HCT116 (cell line): Measurements from ENCODE around the gene INKA1. TPM values are rescaled to one million over a fixed set of nuclear protein-coding genes. Genes with fewer than 3 reads are reported as not detected.

Experiments used
- ATAC-seq: fragments of 200-7000 bp; cut with Tn5 transposase; 2 replicates; pipeline ENCODE4 v1.9.1; 2020; ENCODE audit warnings: mild to moderate bottlenecking, moderate library complexity
- BruUV-seq: library from RNA; stranded (reverse); fragments of 400-500 nt; replicated peaks from 2 replicates; lab custom pipeline; 2021; lab: Mats Ljungman, UMichigan
- CTCF ChIA-PET: fragments of 300-600 bp; sonication (Branson Sonifier 250); formaldehyde crosslinking; loops from one replicate; lab custom pipeline; 2021; ENCODE audit warnings: antibody characterized with exemption; lab: Charles Lee
- POLR2A ChIA-PET: fragments of 300-600, 350-600 bp; sonication (Branson Sonifier 250); formaldehyde crosslinking; loops from one replicate; lab custom pipeline; 2021; ENCODE audit warnings: antibody characterized with exemption; lab: Charles Lee
- RAD21 ChIA-PET, 2 experiments: fragments of 300-600 bp; sonication (Branson Sonifier 250); formaldehyde crosslinking; loops; one replicate each; lab custom pipeline; 2023; ENCODE audit warnings: low total read pairs in 2 of 2; ENCODE audit not compliant: uncharacterized antibody in 2 of 2, unreplicated experiment in 2 of 2, low non-redundant PET in 1 of 2; lab: Charles Lee
- DNase-seq: peaks from one replicate; pipeline ENCODE4 v3.0.0-alpha.2; 2010; ENCODE audit warnings: low read depth, low spot score
- H2AFZ ChIP-seq: fragments of 200-600 bp; shearing (Covaris generic), sonication (generic); 2 replicates; pipeline ENCODE4 v1.6.1; 2017; ENCODE audit warnings: low read depth, mixed run types, mixed read lengths, antibody characterized with exemption, low read length; ENCODE audit not compliant: poor library complexity, severe bottlenecking
- H3K27ac ChIP-seq: 2 replicates; pipeline ENCODE4 v1.5.1; 2012; ENCODE audit warnings: low read depth, low read length
- H3K27me3 ChIP-seq: fragments of 200-600 bp; sonication (generic); 2 replicates; pipeline ENCODE4 v1.6.1; 2016; ENCODE audit warnings: mixed run types, low read length, mixed read lengths; ENCODE audit not compliant: insufficient read depth
- H3K36me3 ChIP-seq, 2 experiments: fragments of 200-500 bp in 1 of 2; fragments of 200-600 bp in 1 of 2; sonication (Bioruptor generic) in 1 of 2; sonication (generic) in 1 of 2; 2 replicates each; pipeline versions ENCODE4 v1.5.1 to v1.6.1; 2014 to 2016; ENCODE audit warnings: low read length in 2 of 2, inconsistent platforms in 1 of 2, mixed read lengths in 1 of 2, mixed run types in 1 of 2; ENCODE audit not compliant: insufficient read depth in 2 of 2, control insufficient read depth in 1 of 2
- H3K4me1 ChIP-seq, 2 experiments: fragments of 200-600 bp in 1 of 2; sonication (generic) in 1 of 2; 2 replicates each; pipeline versions ENCODE4 v1.5.1 to v1.6.1; 2012 to 2017; ENCODE audit warnings: low read length in 2 of 2, inconsistent platforms in 1 of 2, mild to moderate bottlenecking in 1 of 2, mixed read lengths in 1 of 2, mixed run types in 1 of 2, moderate library complexity in 1 of 2; ENCODE audit not compliant: insufficient read depth in 2 of 2, control insufficient read depth in 1 of 2
- H3K4me2 ChIP-seq: fragments of 200-600 bp; sonication (generic); 2 replicates; pipeline ENCODE4 v1.6.1; 2017; ENCODE audit warnings: mixed run types, low read length, mixed read lengths
- H3K4me3 ChIP-seq, 2 experiments: fragments of 200-600 bp in 1 of 2; sonication (generic) in 1 of 2; replicated peaks in 1 of 2; 2 replicates each; pipeline ENCODE4 v1.5.1; 2011 to 2016; ENCODE audit warnings: low read length in 2 of 2, control low read depth in 1 of 2, low read depth in 1 of 2, mild to moderate bottlenecking in 1 of 2, mixed read lengths in 1 of 2, mixed run types in 1 of 2
- H3K79me2 ChIP-seq: fragments of 200-600 bp; sonication (generic); 2 replicates; pipeline ENCODE4 v1.6.1; 2017; ENCODE audit warnings: mild to moderate bottlenecking, mixed run types, low read length, moderate library complexity, mixed read lengths; ENCODE audit not compliant: insufficient read depth
- H3K9ac ChIP-seq: fragments of 200-600 bp; sonication (generic); 2 replicates; pipeline ENCODE4 v1.6.1; 2016; ENCODE audit warnings: low read length, mixed read lengths
- H3K9me2 ChIP-seq: fragments of 200-600 bp; sonication (generic), shearing (Covaris generic); 2 replicates; pipeline ENCODE4 v1.6.1; 2017; ENCODE audit warnings: mixed run types, mild to moderate bottlenecking, moderate library complexity; ENCODE audit not compliant: insufficient read depth
- H3K9me3 ChIP-seq, 2 experiments: fragments of 200-500 bp in 1 of 2; fragments of 200-600 bp in 1 of 2; sonication (Bioruptor generic) in 1 of 2; sonication (generic) in 1 of 2; 2 replicates each; pipeline ENCODE4 v1.6.1; 2014 to 2017; ENCODE audit warnings: low read length in 2 of 2, mixed read lengths in 2 of 2, inconsistent platforms in 1 of 2, low read depth in 1 of 2, mild to moderate bottlenecking in 1 of 2, mixed run types in 1 of 2, moderate library complexity in 1 of 2; ENCODE audit not compliant: control insufficient read depth in 1 of 2, insufficient read depth in 1 of 2
- H4K20me1 ChIP-seq: fragments of 200-600 bp; sonication (generic), shearing (Covaris generic); 2 replicates; pipeline ENCODE4 v1.6.1; 2017; ENCODE audit warnings: mixed run types, mild to moderate bottlenecking, moderate library complexity; ENCODE audit not compliant: insufficient read depth
- CBX3 ChIP-seq: IDR thresholded peaks from 2 replicates; pipeline ENCODE4 v1.6.1; 2012; ENCODE audit warnings: low read depth
- EGR1 ChIP-seq: IDR thresholded peaks from 2 replicates; pipeline ENCODE4 v1.6.1; 2012; ENCODE audit warnings: low read depth
- POLR2AphosphoS5 ChIP-seq: IDR thresholded peaks from 2 replicates; pipeline ENCODE4 v1.6.1; 2011; ENCODE audit warnings: mild to moderate bottlenecking, low read depth, low read length, moderate library complexity
- SIN3A ChIP-seq: IDR thresholded peaks from 2 replicates; pipeline ENCODE4 v1.6.1; 2012; ENCODE audit warnings: low read depth
- SRF ChIP-seq: IDR thresholded peaks from 2 replicates; pipeline ENCODE4 v1.6.1; 2012; ENCODE audit warnings: low read depth
- TCF7L2 ChIP-seq: IDR thresholded peaks from 2 replicates; pipeline ENCODE4 v1.7.0; 2011; ENCODE audit warnings: borderline replicate concordance, inconsistent platforms; ENCODE audit not compliant: insufficient read depth, insufficient read length; ENCODE audit errors: extremely low read depth
- ZNF274 ChIP-seq: fragments of 200-500 bp; sonication (Bioruptor generic); IDR thresholded peaks from 2 replicates; pipeline ENCODE4 v1.6.1; 2014; ENCODE audit warnings: mild to moderate bottlenecking, low read depth, low read length, inconsistent platforms
- intact Hi-C: fragments of 100-400 bp; cut with micrococcal nuclease; formaldehyde crosslinking; loops from 2 replicates; pipeline ENCODE4 v1.10.0; 2022
- total RNA-seq: library from RNA; stranded (reverse); gene quantifications from one replicate; pipeline ENCODE4 v1.2.1, GENCODE V29; 2021; ENCODE audit not compliant: unreplicated experiment

Gene INKA1
- total RNA-seq, 1 experiment from 2014 or later: 1.6 TPM

DNA sequence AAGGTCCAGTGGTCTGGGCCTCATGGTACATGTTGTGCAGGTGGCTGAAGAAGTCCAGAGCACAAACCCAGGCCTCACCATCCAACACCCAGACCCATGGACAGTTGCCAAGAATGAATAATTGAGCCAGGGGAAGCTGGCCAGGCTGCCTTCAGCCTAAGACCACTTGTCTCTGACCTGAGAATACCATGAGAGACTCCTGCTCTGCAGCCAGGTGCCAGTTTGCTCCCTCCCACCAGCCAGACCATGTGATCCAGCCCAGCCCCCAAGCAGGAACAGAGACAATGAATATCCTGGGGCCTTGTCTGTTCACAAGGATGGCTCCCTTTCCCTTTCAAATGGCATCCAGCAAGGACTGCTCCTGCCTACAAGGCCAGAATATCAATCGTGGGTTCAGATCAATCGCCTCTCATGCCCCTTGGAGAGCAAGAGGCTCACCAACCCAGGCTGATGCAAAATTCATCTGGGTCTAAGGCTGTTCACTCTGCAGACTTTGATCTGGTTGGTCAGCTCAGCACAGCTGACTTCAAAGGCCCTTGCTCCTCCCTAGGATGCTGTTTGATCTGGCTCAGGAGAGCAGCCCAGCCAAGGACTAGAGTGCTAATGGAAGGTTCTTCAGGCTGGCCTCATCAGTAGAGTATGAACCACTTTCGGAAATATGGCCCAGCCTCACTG, 39.9 kb downstream of the INKA1 start:
- H4K20me1 ChIP-seq: no peaks in the 10 kb centered on the region; the same call in 1 of the 2 replicates
- no peaks in the 10 kb centered on the region for H3K9me2 ChIP-seq
- ATAC-seq (no peak), DNase-seq (no peak)
- no peak overlapping the region for H3K4me2 ChIP-seq
- BruUV-seq: no TSS peak
- no peaks in the 10 kb centered on the region for H3K9me3 ChIP-seq
- CTCF ChIA-PET: interaction anchor here (2.8 kb wide), 1 partner anchor 40 kb away, joined by 13 read pairs; the partner anchor contains the start of gene INKA1
- H2AFZ ChIP-seq: no peak overlapping the region
- H3K36me3 ChIP-seq: peaks cover 18 to 36% of the 10 kb centered on the region in 2 experiments; a peak in 3 of 4 replicates
- no peak overlapping the region for H3K9ac ChIP-seq
- TF ChIP-seq SIN3A (no peak), TCF7L2 (peak; percentile 33)
- H3K27me3 ChIP-seq: no peaks in the 10 kb centered on the region
- RAD21 ChIA-PET: interaction anchor here in 1 of 2 experiments (0.5 kb wide), 1 partner anchor 35 kb away, joined by 5 read pairs; no protein-coding TSS in a partner anchor
- no peak overlapping the region for H3K4me3 ChIP-seq
- H3K4me1 ChIP-seq: peaks cover 4 to 10% of the 10 kb centered on the region in 2 experiments; a peak in 1 of 4 replicates
- intact Hi-C loops: no loop called here
- POLR2A ChIA-PET: no interaction called here
- H3K27ac ChIP-seq: no peak overlapping the region
- peaks cover under 1% of the 10 kb centered on the region; the same call in 1 of the 2 replicates for H3K79me2 ChIP-seq

DNA sequence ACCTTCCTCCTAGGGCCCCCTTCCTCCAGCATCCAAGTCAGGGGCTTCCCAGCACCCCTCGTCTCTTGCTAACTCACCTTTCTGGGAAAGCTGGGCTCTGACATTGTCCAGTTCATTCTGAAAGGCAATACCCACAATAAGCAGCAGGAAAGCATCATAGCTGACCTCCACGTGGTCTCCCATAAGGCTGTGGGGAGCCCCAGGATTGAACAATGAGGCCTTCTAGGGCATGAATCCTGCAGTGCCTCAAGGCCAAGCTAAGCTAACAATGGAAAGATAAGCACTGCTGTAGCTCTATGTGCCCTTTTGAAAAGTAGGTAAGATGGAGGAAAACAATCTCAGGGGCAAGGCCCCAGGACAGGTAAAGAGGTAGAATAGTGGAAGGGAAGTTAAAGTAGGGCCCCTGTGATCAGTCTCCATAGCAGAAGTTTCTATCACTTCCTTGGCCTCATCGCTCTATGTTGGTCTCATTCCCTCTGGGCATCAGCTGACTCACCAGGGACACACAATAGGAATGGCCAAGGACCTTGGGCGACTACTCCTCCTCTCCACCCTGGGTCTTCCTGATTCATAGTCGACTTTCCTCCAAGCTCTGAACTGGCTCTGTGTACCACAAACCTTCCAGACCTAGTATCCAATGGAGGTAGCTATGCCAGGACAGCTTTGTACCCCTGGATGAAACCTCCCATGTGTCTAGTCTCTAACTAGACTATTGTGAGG, 41.6 kb downstream of the INKA1 start:
- ChIA-PET CTCF (no interaction called here), RAD21 (no interaction called here), POLR2A (no interaction called here)
- Histone ChIP-seq H3K79me2 (peaks cover 5% of the 10 kb centered on the region; the same call in 1 of the 2 replicates), H3K4me2 (no peak overlapping the region), H3K4me3 (no peak overlapping the region), H3K27ac (no peak overlapping the region), H3K27me3 (no peaks in the 10 kb centered on the region), H3K9me3 (no peaks in the 10 kb centered on the region), H3K4me1 (peaks cover 4 to 10% of the 10 kb centered on the region in 2 experiments; a peak in 1 of 4 replicates), H3K9ac (no peak overlapping the region), H4K20me1 (no peaks in the 10 kb centered on the region; the same call in 1 of the 2 replicates), H3K9me2 (no peaks in the 10 kb centered on the region), H2AFZ (no peak overlapping the region), H3K36me3 (peaks cover 18 to 39% of the 10 kb centered on the region in 2 experiments; a peak in 3 of 4 replicates)
- TF ChIP-seq SRF (no peak), SIN3A (no peak), POLR2AphosphoS5 (no peak), ZNF274 (no peak), TCF7L2 (no peak), CBX3 (no peak), EGR1 (no peak)
- intact Hi-C loops: no loop called here
- no peak for DNase-seq
- no TSS peak for BruUV-seq
- no peak for ATAC-seq
